IMR-90 (cell line): ENCODE results near the gene FOXK2. TPM values are rescaled to one million over a fixed set of nuclear protein-coding genes. Genes with fewer than 3 reads are reported as not detected.

ENCODE experiments used
- ATAC-seq: fragments of 200-7000 bp; cut with Tn5 transposase; 2 replicates; pipeline ENCODE4 v1.9.1; 2020; ENCODE audit warnings: low read depth, mild to moderate bottlenecking, moderate library complexity
- BruUV-seq: library from RNA; stranded (reverse); fragments of 400-500 nt; replicated peaks from 2 replicates; lab custom pipeline; 2021; lab: Mats Ljungman, UMichigan
- CTCF ChIA-PET: fragments of 300-600 bp; formaldehyde crosslinking; extraction: SDS; loops from one replicate; lab custom pipeline; 2021; ENCODE audit warnings: antibody characterized with exemption; lab: Yijun Ruan, JAX
- POLR2A ChIA-PET: fragments of 300-600 bp; sonication (Branson Sonifier 250); formaldehyde crosslinking; loops from one replicate; lab custom pipeline; 2022; ENCODE audit warnings: antibody characterized with exemption; ENCODE audit not compliant: unreplicated experiment; lab: Charles Lee
- DNase-seq: peaks from one replicate; pipeline ENCODE4 v3.0.0; 2013
- H2AFZ ChIP-seq: replicated peaks from 2 replicates; pipeline ENCODE3; 2013; ENCODE audit warnings: low read length, mild to moderate bottlenecking; ENCODE audit not compliant: poor library complexity
- H2AK5ac ChIP-seq: 2 replicates; pipeline ENCODE4 v1.6.1; 2013; ENCODE audit warnings: low read depth, low read length, inconsistent platforms
- H2AK9ac ChIP-seq: replicated peaks from 2 replicates; pipeline ENCODE3; 2013; ENCODE audit warnings: mild to moderate bottlenecking, low read depth, low read length, moderate library complexity; ENCODE audit not compliant: poor library complexity
- H2BK120ac ChIP-seq: 2 replicates; pipeline ENCODE4 v1.6.1; 2013; ENCODE audit warnings: low read depth, low read length, inconsistent platforms
- H2BK15ac ChIP-seq: 3 replicates; pipeline ENCODE4 v1.6.1; 2013; ENCODE audit warnings: low read depth, low read length, inconsistent platforms
- H2BK20ac ChIP-seq: 2 replicates; pipeline ENCODE4 v1.6.1; 2013; ENCODE audit warnings: low read depth, mild to moderate bottlenecking, inconsistent platforms, low read length, moderate library complexity
- H2BK5ac ChIP-seq: 2 replicates; pipeline ENCODE4 v1.6.1; 2013; ENCODE audit warnings: mild to moderate bottlenecking, low read depth, low read length, inconsistent platforms; ENCODE audit not compliant: poor library complexity, severe bottlenecking
- H3K14ac ChIP-seq: replicated peaks from 2 replicates; pipeline ENCODE4 v1.6.1; 2013; ENCODE audit warnings: low read depth, low read length, inconsistent platforms
- H3K18ac ChIP-seq: 2 replicates; pipeline ENCODE4 v1.6.1; 2013; ENCODE audit warnings: low read depth, low read length, control low read depth
- H3K23ac ChIP-seq: 2 replicates; pipeline ENCODE4 v1.6.1; 2013; ENCODE audit warnings: low read depth, low read length, inconsistent platforms
- H3K27ac ChIP-seq: 2 replicates; pipeline ENCODE4 v1.5.1; 2013; ENCODE audit warnings: mild to moderate bottlenecking, control low read depth, low read length; ENCODE audit not compliant: insufficient read depth
- H3K27me3 ChIP-seq: 2 replicates; pipeline ENCODE4 v1.6.1; 2013; ENCODE audit warnings: low read length; ENCODE audit not compliant: control insufficient read depth, insufficient read depth
- H3K36me3 ChIP-seq: 2 replicates; pipeline ENCODE4 v1.6.1; 2013; ENCODE audit warnings: low read length, mixed read lengths; ENCODE audit not compliant: control insufficient read depth, insufficient read depth
- H3K4ac ChIP-seq: 2 replicates; pipeline ENCODE4 v1.6.1; 2013; ENCODE audit warnings: low read depth, low read length, inconsistent platforms
- H3K4me1 ChIP-seq: 2 replicates; pipeline ENCODE4 v1.6.1; 2013; ENCODE audit warnings: low read length, mixed read lengths; ENCODE audit not compliant: control insufficient read depth, insufficient read depth
- H3K4me2 ChIP-seq: 2 replicates; pipeline ENCODE4 v1.6.1; 2013; ENCODE audit warnings: low read depth, mild to moderate bottlenecking, control low read depth, low read length, moderate library complexity
- H3K4me3 ChIP-seq: 2 replicates; pipeline ENCODE4 v1.5.1; 2013; ENCODE audit warnings: low read depth, mild to moderate bottlenecking, control low read depth, low read length, moderate library complexity; ENCODE audit not compliant: insufficient read depth
- H3K56ac ChIP-seq: 2 replicates; pipeline ENCODE4 v1.6.1; 2013; ENCODE audit warnings: low read length, inconsistent platforms; ENCODE audit not compliant: insufficient read depth; ENCODE audit errors: extremely low read depth
- H3K79me1 ChIP-seq, 2 experiments: 2 replicates each; pipeline ENCODE4 v1.6.1; 2013; ENCODE audit warnings: low read length in 2 of 2, inconsistent platforms in 1 of 2, low read depth in 1 of 2
- H3K9ac ChIP-seq: 2 replicates; pipeline ENCODE4 v1.6.1; 2013; ENCODE audit warnings: low read depth, low read length, control low read depth
- H3K9me1 ChIP-seq: 2 replicates; pipeline ENCODE4 v1.6.1; 2013; ENCODE audit warnings: low read length, inconsistent platforms; ENCODE audit not compliant: insufficient read depth
- H3K9me3 ChIP-seq: 2 replicates; pipeline ENCODE4 v1.6.1; 2013; ENCODE audit warnings: low read length; ENCODE audit not compliant: control insufficient read depth, insufficient read depth
- H4K20me1 ChIP-seq: 2 replicates; pipeline ENCODE4 v1.6.1; 2013; ENCODE audit warnings: low read length, inconsistent platforms; ENCODE audit not compliant: insufficient read depth
- H4K5ac ChIP-seq: 2 replicates; pipeline ENCODE4 v1.6.1; 2013; ENCODE audit warnings: mild to moderate bottlenecking, low read depth, low read length, control low read depth
- H4K8ac ChIP-seq, 2 experiments: 2 replicates each; pipeline ENCODE4 v1.6.1; 2013; ENCODE audit warnings: low read depth in 2 of 2, low read length in 2 of 2, control low read depth in 1 of 2, inconsistent platforms in 1 of 2
- H4K91ac ChIP-seq: 2 replicates; pipeline ENCODE4 v1.6.1; 2013; ENCODE audit warnings: low read depth, low read length, inconsistent platforms; ENCODE audit not compliant: insufficient read depth
- CEBPB ChIP-seq: IDR thresholded peaks from 2 replicates; pipeline ENCODE4 v1.6.1; 2012; ENCODE audit warnings: low read depth, low read length, improper control_type of control experiment
- FOS ChIP-seq: fragments of 150-350 bp; IDR thresholded peaks from 2 replicates; pipeline ENCODE4 v1.6.1; 2016; ENCODE audit warnings: low read depth, low read length
- MAZ ChIP-seq: IDR thresholded peaks from 2 replicates; pipeline ENCODE4 v1.6.1; 2012; ENCODE audit warnings: low read depth, mild to moderate bottlenecking, low read length, improper control_type of control experiment, moderate library complexity, borderline replicate concordance
- NFE2L2 ChIP-seq: fragments of 150-350 bp; IDR thresholded peaks from 2 replicates; pipeline ENCODE4 v1.6.1; 2016; ENCODE audit warnings: low read depth, mild to moderate bottlenecking, low read length
- WGBS, 2 experiments: methylation state at CpG; one replicate each; pipeline versions ENCODE4 v1.1.5 to v1.1.7; 2013; ENCODE audit warnings: missing lambda C conversion rate in 2 of 2; ENCODE audit not compliant: insufficient read length in 1 of 2; ENCODE audit errors: extremely low coverage in 2 of 2; 5-methylcytosine and 5-hydroxymethylcytosine counted together
- dilution Hi-C: fragments of 300-500 bp; cut with HindIII; formaldehyde crosslinking; loops from one replicate; pipeline ENCODE4 v1.14.3; 2018; ENCODE audit warnings: low sequenced_read_pairs; ENCODE audit not compliant: unreplicated experiment
- in situ Hi-C: fragments of 300-500 bp; cut with MboI; formaldehyde crosslinking; loops from 3 replicates; pipeline ENCODE4 v1.14.3; 2019; ENCODE audit warnings: low sequenced_read_pairs, inconsistent platforms, mixed read lengths
- intact Hi-C: fragments of 100-400 bp; cut with micrococcal nuclease; formaldehyde crosslinking; loops from 2 replicates; pipeline ENCODE4 v1.10.0; 2022
- polyA plus RNA-seq, 3 experiments: library from polyadenylated mRNA; depleted of rRNA; stranded (reverse); fragments of >200 nt; gene quantifications; 2 replicates each; pipeline ENCODE4 v1.2.3, GENCODE V29; 2012; ENCODE audit warnings: low replicate concordance in 1 of 3
- total RNA-seq: library from RNA; depleted of rRNA; stranded (reverse); fragments of >200 nt; gene quantifications from 2 replicates; pipeline ENCODE4 v1.2.3, GENCODE V29; 2012
- TF ChIP-seq, protein P1 (sequence below): fragments of 150-350 bp; IDR thresholded peaks from 2 replicates; pipeline ENCODE4 v1.6.1; 2017; ENCODE audit warnings: mild to moderate bottlenecking, antibody characterized with exemption, low read length, low read depth
- TF ChIP-seq, protein P2 (sequence below): fragments of 150-350 bp; IDR thresholded peaks from 2 replicates; pipeline ENCODE4 v1.6.1; 2016; ENCODE audit warnings: low read depth, mild to moderate bottlenecking, low read length, moderate library complexity, borderline replicate concordance

The FOXK2 gene
- total and polyA plus RNA-seq, 2 of the 4 experiments (the other 2 are of a cell fraction), result 12.5 to 20.0 TPM

DNA sequence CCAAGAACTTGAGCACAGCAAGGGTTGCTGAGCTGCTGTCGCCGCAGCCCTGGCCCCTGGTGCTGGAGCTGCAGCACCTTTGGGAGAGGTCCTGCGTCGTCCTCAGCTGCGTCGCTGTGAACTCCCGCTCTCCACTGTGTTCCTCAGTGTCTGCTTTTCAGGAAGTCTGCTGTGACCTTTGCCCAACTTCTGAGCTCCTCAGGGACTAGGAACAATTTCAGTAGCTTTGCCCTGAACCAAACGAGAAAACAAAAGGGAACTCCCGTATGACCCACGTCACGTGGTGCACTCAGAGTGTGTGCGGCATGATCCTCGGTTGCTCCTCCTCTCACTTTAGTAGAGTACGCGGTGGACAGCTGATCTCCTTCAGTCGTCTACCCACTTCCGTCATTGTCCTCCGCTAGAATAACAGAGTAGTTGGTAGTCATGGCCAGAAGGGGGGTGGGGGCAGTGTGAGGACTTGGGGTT, 84.5 kb downstream of the FOXK2 start:
- peak; percentile 38 for DNase-seq
- CTCF ChIA-PET, result no interaction called here
- no peak overlapping the region for H2BK15ac ChIP-seq

More for the DNA sequence above, 84.5 kb downstream of the FOXK2 start:
- Histone ChIP-seq H2AFZ (peak overlapping the region; percentile 33), H3K9ac (no peak overlapping the region), H3K36me3 (peaks cover 62% of the 10 kb centered on the region), H4K5ac (no peak overlapping the region), H4K8ac (no peak overlapping the region), H3K4me3 (no peak overlapping the region), H3K9me1 (peaks cover 5% of the 10 kb centered on the region), H3K9me3 (no peaks in the 10 kb centered on the region), H2AK9ac (no peak overlapping the region), H2BK5ac (no peak overlapping the region), H3K14ac (no peak overlapping the region), H2BK120ac (no peak overlapping the region), H2AK5ac (peak overlapping the region; percentile 71; the same call in 1 of the 2 replicates), H3K4me2 (no peak overlapping the region), H3K27ac (no peak overlapping the region), H3K4me1 (peaks cover 5% of the 10 kb centered on the region), H4K20me1 (peaks cover 12% of the 10 kb centered on the region), H2BK20ac (no peak overlapping the region), H4K91ac (no peak overlapping the region), H3K18ac (no peak overlapping the region), H3K23ac (peak overlapping the region; percentile 16; the same call in 1 of the 2 replicates), H3K4ac (peak overlapping the region; percentile 27; the same call in 1 of the 2 replicates), H3K27me3 (no peaks in the 10 kb centered on the region), H3K79me1 (peaks cover 23 to 69% of the 10 kb centered on the region in 2 experiments), H3K56ac (no peak overlapping the region)
- BruUV-seq, result no TSS peak
- intact Hi-C loops, result no loop called here
- TF ChIP-seq MAZ (no peak), FOS (no peak), NFE2L2 (no peak), CEBPB (no peak)
- TF ChIP-seq, protein P1, sequence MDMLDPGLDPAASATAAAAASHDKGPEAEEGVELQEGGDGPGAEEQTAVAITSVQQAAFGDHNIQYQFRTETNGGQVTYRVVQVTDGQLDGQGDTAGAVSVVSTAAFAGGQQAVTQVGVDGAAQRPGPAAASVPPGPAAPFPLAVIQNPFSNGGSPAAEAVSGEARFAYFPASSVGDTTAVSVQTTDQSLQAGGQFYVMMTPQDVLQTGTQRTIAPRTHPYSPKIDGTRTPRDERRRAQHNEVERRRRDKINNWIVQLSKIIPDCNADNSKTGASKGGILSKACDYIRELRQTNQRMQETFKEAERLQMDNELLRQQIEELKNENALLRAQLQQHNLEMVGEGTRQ, result peak; percentile 60
- TF ChIP-seq, protein P2, sequence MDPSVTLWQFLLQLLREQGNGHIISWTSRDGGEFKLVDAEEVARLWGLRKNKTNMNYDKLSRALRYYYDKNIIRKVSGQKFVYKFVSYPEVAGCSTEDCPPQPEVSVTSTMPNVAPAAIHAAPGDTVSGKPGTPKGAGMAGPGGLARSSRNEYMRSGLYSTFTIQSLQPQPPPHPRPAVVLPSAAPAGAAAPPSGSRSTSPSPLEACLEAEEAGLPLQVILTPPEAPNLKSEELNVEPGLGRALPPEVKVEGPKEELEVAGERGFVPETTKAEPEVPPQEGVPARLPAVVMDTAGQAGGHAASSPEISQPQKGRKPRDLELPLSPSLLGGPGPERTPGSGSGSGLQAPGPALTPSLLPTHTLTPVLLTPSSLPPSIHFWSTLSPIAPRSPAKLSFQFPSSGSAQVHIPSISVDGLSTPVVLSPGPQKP, result no peak
- dilution Hi-C loops, result no loop called here
- ATAC-seq, result no peak
- POLR2A ChIA-PET, result no interaction called here
- WGBS, 2 experiments, result 65% methylated on average over 11 of the region's 18 CpGs; no CpG with 5 or more reads in 1 of the 2 experiments
- in situ Hi-C loops, result no loop called here
